ENCODE measurements around the gene POFUT2.

POFUT2 gene

GRCh38 chr21:45283035-45283610 is 4.6 kb downstream of the POFUT2 start:
- no peak for DNase-seq (ENCODE audit: low read depth in 3 of 3)

GRCh38 chr21:45282283-45283034 is 5.2 kb downstream of the POFUT2 start:
- DNase-seq (ENCODE audit: low read depth in 3 of 3): no peak

- DNase-seq (ENCODE audit: low read depth in 3 of 3): no peak
Measured at GRCh38 chr21:45281411-45282282, 6.0 kb downstream of the POFUT2 start.

- DNase-seq (ENCODE audit: low read depth in 3 of 3): no peak
Measured at GRCh38 chr21:45280969-45281368, 6.7 kb downstream of the POFUT2 start.

GRCh38 chr21:45280178-45280821 is 7.4 kb downstream of the POFUT2 start:
- no peak for DNase-seq (ENCODE audit: low read depth in 3 of 3)

- DNase-seq (ENCODE audit: low read depth in 3 of 3): no peak
Measured at GRCh38 chr21:45279446-45280177, 8.1 kb downstream of the POFUT2 start.

GRCh38 chr21:45278156-45278911 is 9.4 kb downstream of the POFUT2 start:
- DNase-seq (ENCODE audit: low read depth in 3 of 3): no peak

GRCh38 chr21:45277101-45278045 is 10.3 kb downstream of the POFUT2 start:
- DNase-seq (ENCODE audit: low read depth in 3 of 3): no peak

GRCh38 chr21:45276596-45276995 is 11.1 kb downstream of the POFUT2 start:
- DNase-seq (ENCODE audit: low read depth in 3 of 3): no peak

- no peak for DNase-seq (ENCODE audit: low read depth in 3 of 3)
Measured at GRCh38 chr21:45270306-45270821, 17.3 kb downstream of the POFUT2 start.

- no peak for DNase-seq (ENCODE audit: low read depth in 3 of 3)
Measured at GRCh38 chr21:45269861-45270260, 17.8 kb downstream of the POFUT2 start.

GRCh38 chr21:45267390-45267760 is 20.3 kb downstream of the POFUT2 start:
- no peak for DNase-seq (ENCODE audit: low read depth in 3 of 3)

- no peak for DNase-seq (ENCODE audit: low read depth in 3 of 3)
Measured at GRCh38 chr21:45266518-45267389, 20.9 kb downstream of the POFUT2 start.

- no peak for DNase-seq (ENCODE audit: low read depth in 3 of 3)
Measured at GRCh38 chr21:45265721-45266517, 21.8 kb downstream of the POFUT2 start.

- no peak for DNase-seq (ENCODE audit: low read depth in 3 of 3)
Measured at GRCh38 chr21:45264912-45265515, 22.7 kb downstream of the POFUT2 start.

- no peak for DNase-seq (ENCODE audit: low read depth in 3 of 3)
Measured at GRCh38 chr21:45264146-45264911, 23.4 kb downstream of the POFUT2 start.

Measured in stimulated activated CD4-positive, alpha-beta T cell treated with anti-CD3 and anti-CD28 coated beads, TNF-alpha, amount 100 ng/mL, for 4 hours (primary cell).